ENCODE results near the gene P2RY14. TPM values are rescaled to one million over a fixed set of nuclear protein-coding genes. Genes with fewer than 3 reads are reported as not detected.

Gene P2RY14
- total and polyA plus RNA-seq, 2 of the 13 experiments (the other 11 are each of a cell fraction or from before 2014, with no cell fraction given), result not detected

GRCh38 chr3:151282921-151283320 lies 4.6 kb upstream of the P2RY14 start (continued):
- TF ChIP-seq NFKBIZ (CRISPR knock-in tag; IDR thresholded peaks at IDR 0.05) (no peak), RAD21 (CRISPR knock-in tag; IDR thresholded peaks at IDR 0.05) (peak; percentile 85), MATR3 (CRISPR knock-in tag; IDR thresholded peaks at IDR 0.05) (no peak), ZNF362 (CRISPR knock-in tag; IDR thresholded peaks at IDR 0.05; ENCODE audit: borderline replicate concordance) (peak; percentile 48; the same call in 1 of the 2 replicates), STAG1 (CRISPR knock-in tag; IDR thresholded peaks at IDR 0.05) (peak; percentile 89), HOMEZ (CRISPR knock-in tag; IDR thresholded peaks at IDR 0.05; ENCODE audit: low read depth) (no peak), GFI1 (CRISPR knock-in tag; IDR thresholded peaks at IDR 0.05; ENCODE audit: borderline replicate concordance) (no peak), ARID4A (CRISPR knock-in tag; IDR thresholded peaks at IDR 0.05; ENCODE audit: borderline replicate concordance) (no peak), CREB1 (IDR thresholded peaks at IDR 0.05) (no peak), CREB1 (CRISPR knock-in tag; IDR thresholded peaks at IDR 0.05) (no peak)
- TF ChIP-seq, protein P1, sequence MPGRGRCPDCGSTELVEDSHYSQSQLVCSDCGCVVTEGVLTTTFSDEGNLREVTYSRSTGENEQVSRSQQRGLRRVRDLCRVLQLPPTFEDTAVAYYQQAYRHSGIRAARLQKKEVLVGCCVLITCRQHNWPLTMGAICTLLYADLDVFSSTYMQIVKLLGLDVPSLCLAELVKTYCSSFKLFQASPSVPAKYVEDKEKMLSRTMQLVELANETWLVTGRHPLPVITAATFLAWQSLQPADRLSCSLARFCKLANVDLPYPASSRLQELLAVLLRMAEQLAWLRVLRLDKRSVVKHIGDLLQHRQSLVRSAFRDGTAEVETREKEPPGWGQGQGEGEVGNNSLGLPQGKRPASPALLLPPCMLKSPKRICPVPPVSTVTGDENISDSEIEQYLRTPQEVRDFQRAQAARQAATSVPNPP (CRISPR knock-in tag; IDR thresholded peaks at IDR 0.05), result no peak
- TF ChIP-seq, protein P2, sequence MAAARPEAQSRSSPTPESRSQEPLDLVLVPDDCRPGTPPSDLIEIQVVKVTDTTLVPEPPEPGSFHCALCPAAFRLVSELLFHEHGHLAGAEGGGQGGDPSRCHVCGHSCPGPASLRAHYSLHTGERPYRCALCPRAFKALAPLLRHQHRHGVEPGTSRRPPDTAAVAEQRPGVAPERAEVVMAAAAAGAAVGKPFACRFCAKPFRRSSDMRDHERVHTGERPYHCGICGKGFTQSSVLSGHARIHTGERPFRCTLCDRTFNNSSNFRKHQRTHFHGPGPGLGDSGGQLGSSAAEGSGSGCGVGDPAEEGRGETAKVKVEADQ (CRISPR knock-in tag; IDR thresholded peaks at IDR 0.05; ENCODE audit: borderline replicate concordance), result no peak
- TF ChIP-seq, protein P3, sequence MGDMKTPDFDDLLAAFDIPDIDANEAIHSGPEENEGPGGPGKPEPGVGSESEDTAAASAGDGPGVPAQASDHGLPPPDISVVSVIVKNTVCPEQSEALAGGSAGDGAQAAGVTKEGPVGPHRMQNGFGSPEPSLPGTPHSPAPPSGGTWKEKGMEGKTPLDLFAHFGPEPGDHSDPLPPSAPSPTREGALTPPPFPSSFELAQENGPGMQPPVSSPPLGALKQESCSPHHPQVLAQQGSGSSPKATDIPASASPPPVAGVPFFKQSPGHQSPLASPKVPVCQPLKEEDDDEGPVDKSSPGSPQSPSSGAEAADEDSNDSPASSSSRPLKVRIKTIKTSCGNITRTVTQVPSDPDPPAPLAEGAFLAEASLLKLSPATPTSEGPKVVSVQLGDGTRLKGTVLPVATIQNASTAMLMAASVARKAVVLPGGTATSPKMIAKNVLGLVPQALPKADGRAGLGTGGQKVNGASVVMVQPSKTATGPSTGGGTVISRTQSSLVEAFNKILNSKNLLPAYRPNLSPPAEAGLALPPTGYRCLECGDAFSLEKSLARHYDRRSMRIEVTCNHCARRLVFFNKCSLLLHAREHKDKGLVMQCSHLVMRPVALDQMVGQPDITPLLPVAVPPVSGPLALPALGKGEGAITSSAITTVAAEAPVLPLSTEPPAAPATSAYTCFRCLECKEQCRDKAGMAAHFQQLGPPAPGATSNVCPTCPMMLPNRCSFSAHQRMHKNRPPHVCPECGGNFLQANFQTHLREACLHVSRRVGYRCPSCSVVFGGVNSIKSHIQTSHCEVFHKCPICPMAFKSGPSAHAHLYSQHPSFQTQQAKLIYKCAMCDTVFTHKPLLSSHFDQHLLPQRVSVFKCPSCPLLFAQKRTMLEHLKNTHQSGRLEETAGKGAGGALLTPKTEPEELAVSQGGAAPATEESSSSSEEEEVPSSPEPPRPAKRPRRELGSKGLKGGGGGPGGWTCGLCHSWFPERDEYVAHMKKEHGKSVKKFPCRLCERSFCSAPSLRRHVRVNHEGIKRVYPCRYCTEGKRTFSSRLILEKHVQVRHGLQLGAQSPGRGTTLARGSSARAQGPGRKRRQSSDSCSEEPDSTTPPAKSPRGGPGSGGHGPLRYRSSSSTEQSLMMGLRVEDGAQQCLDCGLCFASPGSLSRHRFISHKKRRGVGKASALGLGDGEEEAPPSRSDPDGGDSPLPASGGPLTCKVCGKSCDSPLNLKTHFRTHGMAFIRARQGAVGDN (CRISPR knock-in tag; IDR thresholded peaks at IDR 0.05), result no peak
- TF ChIP-seq, protein P4, sequence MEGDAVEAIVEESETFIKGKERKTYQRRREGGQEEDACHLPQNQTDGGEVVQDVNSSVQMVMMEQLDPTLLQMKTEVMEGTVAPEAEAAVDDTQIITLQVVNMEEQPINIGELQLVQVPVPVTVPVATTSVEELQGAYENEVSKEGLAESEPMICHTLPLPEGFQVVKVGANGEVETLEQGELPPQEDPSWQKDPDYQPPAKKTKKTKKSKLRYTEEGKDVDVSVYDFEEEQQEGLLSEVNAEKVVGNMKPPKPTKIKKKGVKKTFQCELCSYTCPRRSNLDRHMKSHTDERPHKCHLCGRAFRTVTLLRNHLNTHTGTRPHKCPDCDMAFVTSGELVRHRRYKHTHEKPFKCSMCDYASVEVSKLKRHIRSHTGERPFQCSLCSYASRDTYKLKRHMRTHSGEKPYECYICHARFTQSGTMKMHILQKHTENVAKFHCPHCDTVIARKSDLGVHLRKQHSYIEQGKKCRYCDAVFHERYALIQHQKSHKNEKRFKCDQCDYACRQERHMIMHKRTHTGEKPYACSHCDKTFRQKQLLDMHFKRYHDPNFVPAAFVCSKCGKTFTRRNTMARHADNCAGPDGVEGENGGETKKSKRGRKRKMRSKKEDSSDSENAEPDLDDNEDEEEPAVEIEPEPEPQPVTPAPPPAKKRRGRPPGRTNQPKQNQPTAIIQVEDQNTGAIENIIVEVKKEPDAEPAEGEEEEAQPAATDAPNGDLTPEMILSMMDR (CRISPR knock-in tag; IDR thresholded peaks at IDR 0.05), result peak; percentile 76

Data from HepG2 (cell line).